T-cell (primary cell): Measurements from ENCODE around the gene TFDP2. TPM values are rescaled to one million over a fixed set of nuclear protein-coding genes. Genes with fewer than 3 reads are reported as not detected.

Experiments used
- ATAC-seq, 4 experiments: fragments of 200-7000 bp in 3 of 4; fragments of 150-1000 bp in 1 of 4; cut with Tn5 transposase; replicated peaks in 1 of 4; 1 replicate in 3 of 4; 2 replicates in 1 of 4; pipeline ENCODE4 v1.10.0; 2021; ENCODE audit warnings: moderate library complexity in 3 of 4, mild to moderate bottlenecking in 2 of 4, moderate number of reproducible peaks in 1 of 4
- CTCF ChIA-PET, 2 donors: fragments of 300-600 bp; sonication (Branson Sonifier 250); formaldehyde crosslinking; loops; one replicate each; lab custom pipeline; 2022; ENCODE audit warnings: antibody characterized with exemption in 2 of 2; lab: Charles Lee
- POLR2A ChIA-PET, 2 donors: fragments of 300-600 bp; sonication (Branson Sonifier 250); formaldehyde crosslinking; loops; one replicate each; lab custom pipeline; 2022; ENCODE audit warnings: antibody characterized with exemption in 2 of 2; lab: Charles Lee
- DNase-seq, 35 experiments: peaks; one replicate each; pipeline versions ENCODE4 v3.0.0 to v3.0.0-alpha.2; 2013 to 2023
- H3K27ac ChIP-seq: one replicate; pipeline ENCODE4 v1.5.1; 2013; ENCODE audit warnings: low read length
- H3K27me3 ChIP-seq, 2 experiments: replicated peaks in 1 of 2; 1 replicate in 1 of 2; 2 replicates in 1 of 2; pipeline versions ENCODE4 v1.6.1 to v1.7.0; 2013; ENCODE audit warnings: low read length in 1 of 2, mixed read lengths in 1 of 2; ENCODE audit not compliant: control insufficient read depth in 2 of 2, insufficient read depth in 2 of 2; ENCODE audit errors: extremely low read depth in 1 of 2
- H3K36me3 ChIP-seq, 2 donors: 1 replicate in 1 of 2; 2 replicates in 1 of 2; pipeline versions ENCODE4 v1.6.1 to v1.7.0; 2013; ENCODE audit warnings: low read length in 1 of 2; ENCODE audit not compliant: control insufficient read depth in 2 of 2, insufficient read depth in 1 of 2; ENCODE audit errors: extremely low read depth in 1 of 2
- H3K4me1 ChIP-seq, 2 experiments: 1 replicate in 1 of 2; 2 replicates in 1 of 2; pipeline versions ENCODE4 v1.6.1 to v1.7.0; 2013; ENCODE audit warnings: low read length in 2 of 2, mixed read lengths in 1 of 2; ENCODE audit not compliant: insufficient read depth in 2 of 2, control insufficient read depth in 1 of 2; ENCODE audit errors: extremely low read depth in 1 of 2
- H3K4me3 ChIP-seq, 2 donors: 1 replicate in 1 of 2; 2 replicates in 1 of 2; pipeline versions ENCODE4 v1.5.1 to v1.7.0; 2013; ENCODE audit warnings: mild to moderate bottlenecking in 2 of 2, low read length in 1 of 2, moderate library complexity in 1 of 2; ENCODE audit not compliant: control insufficient read depth in 1 of 2; ENCODE audit errors: extremely low read depth in 1 of 2
- H3K9me3 ChIP-seq: 2 replicates; pipeline ENCODE4 v1.7.0; 2013
- H3K27ac Mint-ChIP-seq, 2 donors: one replicate each; pipeline ENCODE4 v1.8.0; 2020 to 2021; ENCODE audit warnings: mild to moderate bottlenecking in 2 of 2, mixed read lengths in 2 of 2
- H3K27me3 Mint-ChIP-seq, 2 donors: one replicate each; pipeline ENCODE4 v1.8.0; 2021 to 2022; ENCODE audit warnings: mixed read lengths in 2 of 2
- H3K36me3 Mint-ChIP-seq: one replicate; pipeline ENCODE4 v1.8.0; 2021; ENCODE audit warnings: mixed read lengths
- H3K4me1 Mint-ChIP-seq, 3 donors: one replicate each; pipeline ENCODE4 v1.8.0; 2020 to 2022; ENCODE audit warnings: mixed read lengths in 3 of 3, mild to moderate bottlenecking in 1 of 3
- H3K4me3 Mint-ChIP-seq, 3 donors: one replicate each; pipeline ENCODE4 v1.8.0; 2020 to 2022; ENCODE audit warnings: mild to moderate bottlenecking in 3 of 3, mixed read lengths in 3 of 3, moderate library complexity in 3 of 3
- H3K9me3 Mint-ChIP-seq, 3 donors: one replicate each; pipeline ENCODE4 v1.8.0; 2020 to 2022; ENCODE audit warnings: mixed read lengths in 3 of 3
- WGBS: methylation state at CpG from one replicate; pipeline ENCODE4 v1.1.5; 2013; ENCODE audit warnings: missing lambda C conversion rate; ENCODE audit not compliant: insufficient coverage; 5-methylcytosine and 5-hydroxymethylcytosine counted together
- total RNA-seq, 35 experiments: library from RNA in 6 of 35; stranded (reverse) in 6 of 35; fragments of 120-200 nt in 1 of 35; gene quantifications; one replicate each; pipeline versions ENCODE4 v1.2.1 to v1.2.4 and lab custom pipeline; 2013 to 2026

TFDP2 gene
- total RNA-seq, 5 donors from 2014 or later (not counting 1 experiment from before 2014, with no cell fraction given), result 30.1 to 45.0 (median 35.5) TPM

- peak overlapping the region; percentile 46 to 71 for H3K4me3 ChIP-seq
- H3K4me1 ChIP-seq, result peaks cover 0 to 7% of the 10 kb centered on the region in 2 experiments
- H3K9me3 ChIP-seq, result no peaks in the 10 kb centered on the region
- Mint-ChIP-seq H3K4me3 (peak overlapping the region; percentile 78 to 87 (median 79)), H3K27me3 (no peaks in the 10 kb centered on the region), H3K27ac (peak overlapping the region in 1 of 2 donors; percentile 80), H3K4me1 (peaks cover 32 to 39% (median 34%) of the 10 kb centered on the region in 3 donors), H3K9me3 (no peaks in the 10 kb centered on the region), H3K36me3 (peaks cover 7% of the 10 kb centered on the region)
- no peak for ATAC-seq
- no peak overlapping the region for H3K27ac ChIP-seq
- H3K36me3 ChIP-seq, result no peaks in the 10 kb centered on the region
- ChIA-PET CTCF (no interaction called here), POLR2A (no interaction called here)
- DNase-seq, result no peak
- H3K27me3 ChIP-seq, result no peaks in the 10 kb centered on the region
- WGBS, result no CpG with 5 or more reads among the region's 3 CpGs
Measured at GRCh38 chr3:142027300-142027699, 122.0 kb downstream of the TFDP2 start.

- ATAC-seq, result no peak
- Histone ChIP-seq H3K36me3 (no peaks in the 10 kb centered on the region), H3K27ac (no peak overlapping the region), H3K4me3 (no peak overlapping the region), H3K27me3 (no peaks in the 10 kb centered on the region), H3K4me1 (peaks cover 0 to 7% of the 10 kb centered on the region in 2 experiments), H3K9me3 (no peaks in the 10 kb centered on the region)
- no CpG with 5 or more reads among the region's 2 CpGs for WGBS
- no peak for DNase-seq
- POLR2A ChIA-PET, result no interaction called here
- H3K27ac Mint-ChIP-seq, result no peak overlapping the region
- H3K9me3 Mint-ChIP-seq, result no peaks in the 10 kb centered on the region
- H3K27me3 Mint-ChIP-seq, result no peaks in the 10 kb centered on the region
- CTCF ChIA-PET, result interaction anchor here (0.5 kb wide), 2 partner anchors 83 to 281 kb away, joined by 3 to 4 read pairs; no protein-coding TSS in a partner anchor
- H3K4me3 Mint-ChIP-seq, result peak overlapping the region in 2 of 3 donors; percentile 1 to 87
- H3K36me3 Mint-ChIP-seq, result peaks cover 7% of the 10 kb centered on the region
- H3K4me1 Mint-ChIP-seq, result peaks cover 31 to 44% (median 39%) of the 10 kb centered on the region in 3 donors
Measured at GRCh38 chr3:142026333-142026732, 123.0 kb downstream of the TFDP2 start.

DNA sequence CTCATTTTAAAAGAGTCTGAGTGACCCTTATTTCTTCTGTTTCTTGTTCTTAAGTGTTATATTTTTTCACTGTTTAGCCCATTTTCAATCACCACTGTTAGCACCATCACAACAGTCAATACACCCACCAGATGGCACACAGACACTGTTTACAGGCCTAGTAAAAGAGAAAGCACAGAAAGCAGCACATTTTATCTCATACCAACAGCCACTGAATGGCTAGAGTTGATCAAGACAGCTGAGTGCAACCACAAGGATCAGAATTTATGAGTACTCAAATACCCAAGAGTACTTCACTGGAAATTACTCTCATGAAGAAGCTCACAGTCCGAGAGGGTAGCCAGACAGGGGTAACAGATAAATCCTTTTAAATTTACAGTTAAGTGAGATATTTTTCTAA, 127.0 kb downstream of the TFDP2 start:
- no peak overlapping the region for H3K4me3 ChIP-seq
- no peak overlapping the region for H3K27ac ChIP-seq
- Mint-ChIP-seq H3K9me3 (no peaks in the 10 kb centered on the region), H3K27me3 (no peaks in the 10 kb centered on the region), H3K27ac (no peak overlapping the region), H3K36me3 (peaks cover 12% of the 10 kb centered on the region), H3K4me3 (no peak overlapping the region), H3K4me1 (peaks cover 24 to 47% (median 38%) of the 10 kb centered on the region in 3 donors)
- CTCF ChIA-PET, result interaction anchor here in 1 of 2 donors (0.7 kb wide), 1 partner anchor 9 kb away, joined by 3 read pairs; no protein-coding TSS in a partner anchor
- H3K36me3 ChIP-seq, result no peaks in the 10 kb centered on the region
- ATAC-seq, result no peak
- H3K27me3 ChIP-seq, result no peaks in the 10 kb centered on the region
- peak in 3 of 35 experiments; percentile 4 to 20 (median 4) for DNase-seq
- peaks cover 4 to 6% of the 10 kb centered on the region in 2 experiments for H3K4me1 ChIP-seq
- H3K9me3 ChIP-seq, result no peaks in the 10 kb centered on the region
- no CpG with 5 or more reads among the region's 1 CpG for WGBS
- POLR2A ChIA-PET, result no interaction called here

GRCh38 chr3:142021127-142021526, 128.2 kb downstream of the TFDP2 start:
- Histone ChIP-seq H3K4me1 (peaks cover 0 to 4% of the 10 kb centered on the region in 2 experiments), H3K36me3 (no peaks in the 10 kb centered on the region), H3K27me3 (no peaks in the 10 kb centered on the region), H3K4me3 (no peak overlapping the region), H3K9me3 (no peaks in the 10 kb centered on the region), H3K27ac (no peak overlapping the region)
- peaks cover 10% of the 10 kb centered on the region for H3K36me3 Mint-ChIP-seq
- H3K4me1 Mint-ChIP-seq, result peaks cover 17 to 37% (median 29%) of the 10 kb centered on the region in 3 donors
- H3K9me3 Mint-ChIP-seq, result no peaks in the 10 kb centered on the region
- ChIA-PET POLR2A (interaction anchor here in 1 of 2 donors (0.6 kb wide), 1 partner anchor 470 kb away, joined by 3 read pairs; no protein-coding TSS in a partner anchor), CTCF (interaction anchor here in 1 of 2 donors (0.6 kb wide), 1 partner anchor 249 kb away, joined by 3 read pairs; no protein-coding TSS in a partner anchor)
- DNase-seq (no peak), ATAC-seq (no peak)
- no CpG with 5 or more reads among the region's 2 CpGs for WGBS
- H3K4me3 Mint-ChIP-seq, result no peak overlapping the region
- H3K27ac Mint-ChIP-seq, result no peak overlapping the region
- no peaks in the 10 kb centered on the region for H3K27me3 Mint-ChIP-seq

GRCh38 chr3:142019794-142020320, 129.5 kb downstream of the TFDP2 start:
- H3K4me1 Mint-ChIP-seq, result peaks cover 17 to 34% (median 25%) of the 10 kb centered on the region in 3 donors
- no peak for ATAC-seq
- POLR2A ChIA-PET, result interaction anchor here in 1 of 2 donors (0.8 kb wide), 1 partner anchor 412 kb away, joined by 5 read pairs; no protein-coding TSS in a partner anchor
- H3K27ac Mint-ChIP-seq, result no peak overlapping the region
- no CpG with 5 or more reads among the region's 2 CpGs for WGBS
- no peak overlapping the region for H3K27ac ChIP-seq
- no peaks in the 10 kb centered on the region for H3K9me3 Mint-ChIP-seq
- H3K36me3 ChIP-seq, result no peaks in the 10 kb centered on the region
- H3K27me3 Mint-ChIP-seq, result no peaks in the 10 kb centered on the region
- H3K27me3 ChIP-seq, result no peaks in the 10 kb centered on the region
- H3K36me3 Mint-ChIP-seq, result peaks cover 10% of the 10 kb centered on the region
- no peak for DNase-seq
- H3K4me3 ChIP-seq, result no peak overlapping the region
- peaks cover 0 to 4% of the 10 kb centered on the region in 2 experiments for H3K4me1 ChIP-seq
- CTCF ChIA-PET, result no interaction called here
- H3K4me3 Mint-ChIP-seq, result no peak overlapping the region
- no peaks in the 10 kb centered on the region for H3K9me3 ChIP-seq

DNA sequence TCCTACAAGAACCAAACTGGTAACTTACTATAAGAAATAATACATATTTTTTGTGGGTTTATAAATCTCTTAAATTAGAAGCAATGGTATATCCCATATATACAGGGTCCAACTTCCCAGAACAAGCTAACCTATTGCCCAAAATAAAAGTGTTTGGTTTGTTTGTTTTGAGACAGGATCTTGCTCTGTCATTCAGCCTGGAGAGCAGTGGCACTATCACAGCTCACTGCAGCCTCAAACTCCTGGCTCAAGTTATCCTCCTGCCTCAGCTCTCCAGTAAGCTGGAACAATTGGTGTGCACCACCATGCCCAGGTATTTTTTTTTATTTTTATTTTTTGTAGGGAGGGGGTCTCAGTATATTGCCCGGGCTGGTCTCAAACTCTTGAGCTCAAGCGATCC, 135.4 kb downstream of the TFDP2 start:
- Mint-ChIP-seq H3K27ac (no peak overlapping the region), H3K4me1 (no peaks in the 10 kb centered on the region), H3K27me3 (no peaks in the 10 kb centered on the region), H3K36me3 (no peaks in the 10 kb centered on the region), H3K4me3 (no peak overlapping the region), H3K9me3 (no peaks in the 10 kb centered on the region)
- H3K27ac ChIP-seq, result no peak overlapping the region
- H3K9me3 ChIP-seq, result no peaks in the 10 kb centered on the region
- H3K27me3 ChIP-seq, result no peaks in the 10 kb centered on the region
- CTCF ChIA-PET, result no interaction called here
- no peaks in the 10 kb centered on the region for H3K4me1 ChIP-seq
- no peaks in the 10 kb centered on the region for H3K36me3 ChIP-seq
- DNase-seq, result no peak
- no peak for ATAC-seq
- no CpG with 5 or more reads among the region's 2 CpGs for WGBS
- no peak overlapping the region for H3K4me3 ChIP-seq
- POLR2A ChIA-PET, result interaction anchor here in 1 of 2 donors (0.6 kb wide), 1 partner anchor 478 kb away, joined by 6 read pairs; no protein-coding TSS in a partner anchor
